ENCODE measurements around the gene MTHFSD. TPM values are rescaled to one million over a fixed set of nuclear protein-coding genes. Genes with fewer than 3 reads are reported as not detected.

Gene MTHFSD
- total and polyA plus RNA-seq, 3 donors from 2014 or later = 42.2 to 55.6 (median 45.0) TPM

GRCh38 chr16:86569701-86570447 lies 14.8 kb upstream of the MTHFSD start:
- TF ChIP-seq POLR2A (IDR thresholded peaks at IDR 0.05) (no peak), CTCF (IDR thresholded peaks at IDR 0.05) (no peak)
- no peak for DNase-seq
- H3K9me3 ChIP-seq = no peaks in the 10 kb centered on the region
- 44 to 48% methylated on average over 13 of the region's 13 CpGs for WGBS, 2 donors
- no peaks in the 10 kb centered on the region for H3K36me3 ChIP-seq (ENCODE audit: low read depth, missing control alignments)
- H3K27ac ChIP-seq = no peak overlapping the region
- H3K4me1 ChIP-seq = peaks cover 3% of the 10 kb centered on the region
- no peaks in the 10 kb centered on the region for H3K27me3 ChIP-seq
- intact Hi-C loops (cut with DNase I; ENCODE audit: low total_unique reads) = loop anchor here (5.0 kb wide), 1 partner anchor 487 kb away; no protein-coding TSS in a partner anchor
- peak overlapping the region in 1 of 2 donors; percentile 71 for H3K4me3 ChIP-seq

GRCh38 chr16:86568677-86569623 lies 13.9 kb upstream of the MTHFSD start:
- DNase-seq = no peak
- Histone ChIP-seq H3K4me3 (peak overlapping the region; percentile 54 to 71), H3K27ac (peak overlapping the region; percentile 79 to 86), H3K4me1 (peaks cover 8% of the 10 kb centered on the region), H3K9me3 (no peaks in the 10 kb centered on the region), H3K36me3 (ENCODE audit: low read depth, missing control alignments) (no peaks in the 10 kb centered on the region), H3K27me3 (no peaks in the 10 kb centered on the region)
- 7 to 13% methylated on average over 33 of the region's 33 CpGs for WGBS, 2 donors
- intact Hi-C loops (cut with DNase I; ENCODE audit: low total_unique reads) = loop anchor here (5.0 kb wide), 1 partner anchor 488 kb away; no protein-coding TSS in a partner anchor
- TF ChIP-seq CTCF (IDR thresholded peaks at IDR 0.05) (no peak), POLR2A (IDR thresholded peaks at IDR 0.05) (no peak)

GRCh38 chr16:86567701-86568581 lies 12.9 kb upstream of the MTHFSD start:
- no peaks in the 10 kb centered on the region for H3K9me3 ChIP-seq
- TF ChIP-seq CTCF (IDR thresholded peaks at IDR 0.05) (no peak), POLR2A (IDR thresholded peaks at IDR 0.05) (no peak)
- peak overlapping the region; percentile 79 to 82 for H3K27ac ChIP-seq
- H3K27me3 ChIP-seq = no peaks in the 10 kb centered on the region
- WGBS, 2 donors = 3% methylated on average over 10 to 64 of the region's 116 CpGs
- peaks cover 8% of the 10 kb centered on the region for H3K4me1 ChIP-seq
- H3K36me3 ChIP-seq (ENCODE audit: low read depth, missing control alignments) = no peaks in the 10 kb centered on the region
- peak overlapping the region; percentile 54 to 71 for H3K4me3 ChIP-seq
- no peak for DNase-seq
- intact Hi-C loops (cut with DNase I; ENCODE audit: low total_unique reads) = loop anchor here (5.0 kb wide), 1 partner anchor 489 kb away; no protein-coding TSS in a partner anchor

GRCh38 chr16:86566966-86567700 lies 12.1 kb upstream of the MTHFSD start:
- intact Hi-C loops (cut with DNase I; ENCODE audit: low total_unique reads) = loop anchor here (5.0 kb wide), 1 partner anchor 490 kb away; no protein-coding TSS in a partner anchor
- H3K9me3 ChIP-seq = no peaks in the 10 kb centered on the region
- TF ChIP-seq CTCF (IDR thresholded peaks at IDR 0.05) (no peak), POLR2A (IDR thresholded peaks at IDR 0.05) (no peak)
- H3K4me3 ChIP-seq = peak overlapping the region; percentile 54 to 71
- H3K36me3 ChIP-seq (ENCODE audit: low read depth, missing control alignments) = no peaks in the 10 kb centered on the region
- peaks cover 5% of the 10 kb centered on the region for H3K4me1 ChIP-seq
- H3K27me3 ChIP-seq = no peaks in the 10 kb centered on the region
- WGBS, 2 donors = 2% methylated on average over 77 of the region's 88 CpGs; no CpG with 5 or more reads in 1 of the 2 donors
- no peak for DNase-seq
- H3K27ac ChIP-seq = peak overlapping the region; percentile 79 to 82
